Activated CD4-positive, alpha-beta T cell treated with anti-CD3 and anti-CD28 coated beads for 48 hours (primary cell): ENCODE results near the gene SGMS1.

Experiments used
- DNase-seq: peaks from one replicate; pipeline ENCODE4 v3.0.0-alpha.2; 2020

Gene SGMS1

DNA sequence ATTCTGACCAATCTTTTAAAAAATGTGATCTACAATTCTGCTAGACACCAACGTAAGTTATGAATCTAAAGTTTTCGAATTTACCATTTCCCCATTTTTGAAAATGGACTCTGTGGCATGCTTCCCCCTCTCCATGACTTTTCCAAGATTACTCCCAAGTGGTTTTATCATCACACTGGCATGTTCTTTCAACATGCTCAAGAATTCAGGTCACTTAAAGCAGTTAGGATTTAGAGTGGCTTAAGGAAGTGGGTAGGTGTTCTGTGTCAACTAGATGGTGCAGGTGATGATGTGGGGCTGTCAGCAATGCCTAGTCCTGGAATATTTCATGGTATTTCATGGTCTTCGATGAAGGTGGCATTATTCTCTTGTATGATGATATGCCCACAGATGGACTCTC, 208.5 kb downstream of the SGMS1 start:
- no peak for DNase-seq

DNA sequence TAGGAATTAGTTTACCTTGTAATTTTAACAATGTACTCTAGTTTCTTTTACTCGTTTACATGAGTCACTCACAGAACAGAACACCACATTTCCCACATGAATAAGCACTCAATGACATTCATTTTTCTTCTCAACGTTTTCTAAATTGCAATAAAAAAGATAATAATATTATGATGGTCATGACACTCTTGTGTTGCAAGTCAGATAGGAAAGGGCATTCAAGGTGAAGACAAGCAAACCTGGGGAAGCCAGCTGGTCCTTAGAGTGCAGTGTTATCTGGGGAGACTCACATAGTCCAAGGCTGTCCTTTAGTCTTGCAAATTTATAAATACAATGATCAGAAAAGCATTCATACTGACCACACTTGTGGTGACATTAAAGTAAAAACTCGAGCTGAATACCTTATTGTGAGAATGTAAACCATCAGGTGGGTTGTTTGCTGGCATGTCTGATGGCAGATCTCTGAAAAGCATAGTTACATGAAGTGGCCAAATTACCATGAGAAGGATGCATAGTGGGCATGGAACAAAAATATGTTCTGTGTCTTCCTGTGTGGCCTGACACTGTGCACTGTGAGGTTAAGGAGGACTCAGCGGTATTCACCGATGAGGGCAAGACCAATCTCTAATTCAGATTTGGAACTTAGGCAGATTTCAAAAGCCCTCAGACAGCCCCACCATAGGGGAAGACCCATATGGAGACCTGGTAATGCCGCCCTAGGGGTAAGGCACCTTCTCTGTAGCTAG, 213.5 kb downstream of the SGMS1 start:
- no peak for DNase-seq

DNA sequence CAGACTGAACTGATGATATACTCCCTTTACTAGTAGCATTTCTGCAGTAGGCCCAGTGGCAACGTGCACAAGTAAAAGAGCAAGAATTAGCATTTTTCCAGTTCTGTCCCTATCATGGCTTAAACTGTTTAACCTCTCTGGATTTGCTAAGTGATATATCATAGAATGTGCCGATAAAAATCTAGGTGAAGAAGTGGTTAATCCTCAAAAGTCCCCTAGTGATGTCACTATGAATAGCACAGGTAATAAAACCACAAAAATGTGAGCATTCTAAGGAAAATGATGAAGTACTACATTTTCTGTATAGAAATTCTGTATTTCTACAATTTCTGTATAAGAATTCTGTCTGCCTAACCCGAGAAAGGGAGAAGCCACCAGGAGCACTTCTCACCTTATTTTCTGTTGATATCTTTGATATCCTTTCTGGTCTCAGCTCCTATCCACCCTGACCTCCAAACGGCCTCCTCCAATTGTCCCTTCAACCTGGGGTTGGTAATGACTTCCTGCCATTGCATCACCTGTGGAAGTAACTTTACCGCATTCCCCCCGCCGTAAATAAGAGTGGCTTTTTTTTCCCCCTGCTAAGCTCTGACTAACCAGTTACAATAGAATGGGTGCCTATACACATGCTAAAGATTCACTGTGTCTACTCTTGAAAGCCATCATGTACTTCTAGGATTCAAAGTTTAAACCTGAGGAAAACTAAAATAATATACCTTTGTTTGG, 216.5 kb downstream of the SGMS1 start:
- no peak for DNase-seq

DNA sequence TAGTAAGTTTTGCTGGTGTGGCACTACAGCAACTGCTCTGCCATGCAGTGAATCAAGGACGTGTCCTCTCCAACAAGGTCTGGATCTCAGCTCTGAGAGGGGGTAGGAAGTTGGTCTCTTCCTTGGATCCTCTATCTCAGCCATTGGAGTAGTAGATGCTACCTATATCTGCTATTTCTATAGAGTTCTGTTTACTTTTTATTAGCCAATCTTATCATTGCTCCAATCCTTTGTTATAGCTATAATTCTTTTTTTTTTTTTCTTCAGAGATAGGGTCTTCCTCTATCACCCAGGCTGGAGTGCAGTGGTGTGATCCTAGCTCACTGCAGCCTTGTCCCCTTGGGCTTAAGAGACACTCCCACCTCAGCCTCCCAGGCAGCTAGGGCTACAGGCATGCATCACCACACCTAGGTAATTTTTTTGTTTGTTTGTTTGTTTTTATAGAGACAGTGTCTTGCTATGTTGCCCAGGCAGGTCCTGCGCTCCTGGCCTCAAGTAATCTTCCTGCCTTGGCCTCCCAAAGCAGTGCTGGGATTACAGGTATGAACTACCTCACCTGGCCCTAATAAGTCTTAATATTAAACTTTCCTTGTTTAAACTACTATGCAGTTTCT, 217.2 kb downstream of the SGMS1 start:
- DNase-seq = no peak

DNA sequence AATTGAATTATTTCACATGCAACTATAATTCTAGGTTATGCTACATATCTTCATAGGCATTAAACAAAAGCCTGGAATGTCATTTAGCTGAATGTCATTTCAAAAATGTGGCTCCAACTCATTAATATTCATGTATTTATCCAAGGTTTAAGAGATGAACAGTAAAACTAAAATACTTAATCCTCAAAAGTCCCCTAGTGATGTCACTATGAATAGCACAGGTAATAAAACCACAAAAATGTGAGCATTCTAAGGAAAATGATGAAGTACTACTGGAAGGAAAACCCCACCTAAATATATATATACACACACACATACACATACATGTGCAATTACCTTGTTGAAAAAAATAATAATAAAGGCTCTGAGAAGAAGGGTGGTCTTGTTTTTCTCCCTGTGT, 218.0 kb downstream of the SGMS1 start:
- DNase-seq = no peak

DNA sequence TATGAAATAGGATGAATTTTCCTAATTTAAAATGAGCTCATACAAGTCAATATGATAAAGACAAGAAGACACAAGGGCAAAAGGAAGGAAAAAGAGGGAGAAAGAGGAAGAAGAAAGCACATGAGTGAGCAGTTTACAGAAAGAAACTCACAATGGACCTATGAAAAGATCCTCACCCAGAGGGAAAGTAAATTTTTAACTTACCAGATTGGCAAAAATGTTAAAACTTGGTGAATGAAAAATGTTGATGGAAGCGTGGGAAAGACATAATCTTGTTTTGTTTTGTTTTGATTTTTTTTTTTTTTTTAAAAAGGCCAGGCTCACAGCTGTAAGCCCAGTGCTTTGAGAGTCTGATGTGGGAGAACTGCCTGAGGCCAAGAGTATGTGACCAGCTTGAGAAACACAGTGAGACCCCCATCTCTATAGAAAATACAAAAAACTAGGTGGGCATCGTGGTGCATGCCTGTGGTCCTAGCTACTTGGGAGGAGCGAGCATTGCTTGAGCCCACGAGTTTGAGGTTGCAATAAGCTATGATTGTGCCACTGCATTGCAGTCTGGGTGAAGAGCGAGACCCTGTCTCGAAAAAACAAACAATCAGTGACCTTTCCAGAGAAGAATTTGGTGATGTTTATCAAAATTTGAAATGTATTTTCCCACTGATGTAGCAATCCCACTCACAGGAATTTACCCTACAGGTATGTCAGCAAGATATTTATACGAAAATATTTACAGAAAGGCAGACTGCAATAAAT, 219.6 kb downstream of the SGMS1 start:
- DNase-seq = no peak

DNA sequence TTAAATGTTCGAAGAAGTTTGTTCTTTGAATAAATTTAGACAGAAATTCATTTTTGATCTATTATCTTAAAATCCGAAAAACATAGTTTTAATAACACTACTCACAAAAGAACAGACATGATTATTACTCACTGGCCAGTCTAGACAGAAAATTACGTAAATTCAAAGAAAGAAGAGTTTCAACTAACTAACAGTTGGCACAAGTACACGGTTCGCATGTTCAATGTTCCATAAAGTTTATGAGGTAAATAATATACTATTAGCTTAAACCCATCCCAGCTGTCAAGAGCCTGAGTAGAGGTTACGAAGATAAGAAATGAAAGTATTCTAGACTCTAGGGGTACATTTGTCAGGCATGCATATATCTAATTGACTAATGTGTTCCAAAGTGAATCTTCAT, 220.7 kb downstream of the SGMS1 start:
- DNase-seq = no peak

DNA sequence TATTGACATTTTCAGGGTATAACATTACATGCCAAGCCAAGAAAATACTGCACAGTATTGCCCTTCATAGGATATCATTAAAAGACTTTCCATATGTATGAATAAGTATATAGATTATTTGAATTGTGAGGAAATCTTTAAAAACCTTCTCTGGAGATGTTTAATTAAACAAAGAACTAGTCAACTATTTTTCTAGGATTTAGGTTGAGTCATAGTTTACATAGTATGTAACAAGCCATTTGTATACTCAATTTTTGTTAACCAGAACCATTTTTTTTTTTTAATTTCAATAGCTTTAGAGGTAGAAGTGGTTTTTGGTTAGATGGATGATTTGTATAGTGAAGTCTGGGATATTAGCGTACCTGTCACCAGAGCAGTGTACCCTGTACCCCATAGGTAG, 221.3 kb downstream of the SGMS1 start:
- DNase-seq = no peak

DNA sequence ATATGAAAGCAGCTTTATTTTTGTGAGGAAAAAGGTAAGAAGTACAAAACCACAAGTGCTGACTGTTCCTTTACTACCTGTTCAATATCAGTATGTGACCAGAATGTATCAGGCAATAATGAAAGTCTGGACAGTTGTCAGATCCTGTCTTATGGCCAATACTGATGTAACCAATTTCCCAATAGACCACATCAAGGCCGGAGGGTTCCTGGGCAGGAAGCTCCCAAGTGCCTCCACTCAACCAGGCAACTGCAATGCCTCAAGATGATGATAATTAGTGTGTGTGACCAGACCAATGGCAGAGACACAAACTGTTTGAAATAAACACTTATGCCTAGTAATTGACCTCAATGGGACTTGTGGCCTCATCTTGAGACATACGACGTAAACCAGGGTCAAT, 223.1 kb downstream of the SGMS1 start:
- DNase-seq = no peak

DNA sequence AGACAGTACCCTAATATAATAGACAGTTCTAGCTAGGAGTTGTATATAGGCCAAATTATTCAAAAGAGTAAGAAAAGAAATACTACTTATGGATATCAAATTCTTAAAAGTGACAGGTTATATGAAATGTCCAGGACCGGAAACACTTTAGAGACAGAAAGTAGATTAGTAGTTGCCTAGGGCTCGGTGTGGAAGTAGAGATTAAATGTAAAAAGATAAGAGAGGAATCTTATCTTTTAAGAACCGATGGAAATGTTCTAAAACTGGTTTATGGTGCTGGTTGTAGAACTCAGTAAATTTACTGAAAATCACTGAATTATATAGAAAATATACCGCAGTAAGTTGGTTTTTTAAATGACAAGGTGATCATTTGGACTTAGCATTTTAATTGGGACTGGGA, 224.9 kb downstream of the SGMS1 start:
- no peak for DNase-seq

DNA sequence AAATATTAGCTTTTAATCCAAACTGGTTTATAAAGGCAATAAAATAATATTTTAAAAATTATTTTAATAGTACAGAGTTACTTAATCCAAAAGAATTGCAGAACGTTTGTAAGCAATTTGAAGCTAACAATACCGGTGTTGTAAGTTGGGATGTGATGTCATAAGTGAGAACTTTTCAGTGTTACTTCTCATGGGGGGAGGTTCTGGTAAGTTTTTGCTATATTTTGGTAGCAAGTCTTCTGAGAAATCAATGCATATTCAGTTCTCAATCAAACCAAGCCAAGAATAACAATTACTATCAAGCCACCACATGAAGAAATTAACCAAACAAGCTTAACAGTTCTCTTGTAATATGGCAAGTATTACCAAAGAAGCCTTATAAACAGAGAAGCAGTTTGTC, 225.4 kb downstream of the SGMS1 start:
- DNase-seq = no peak

DNA sequence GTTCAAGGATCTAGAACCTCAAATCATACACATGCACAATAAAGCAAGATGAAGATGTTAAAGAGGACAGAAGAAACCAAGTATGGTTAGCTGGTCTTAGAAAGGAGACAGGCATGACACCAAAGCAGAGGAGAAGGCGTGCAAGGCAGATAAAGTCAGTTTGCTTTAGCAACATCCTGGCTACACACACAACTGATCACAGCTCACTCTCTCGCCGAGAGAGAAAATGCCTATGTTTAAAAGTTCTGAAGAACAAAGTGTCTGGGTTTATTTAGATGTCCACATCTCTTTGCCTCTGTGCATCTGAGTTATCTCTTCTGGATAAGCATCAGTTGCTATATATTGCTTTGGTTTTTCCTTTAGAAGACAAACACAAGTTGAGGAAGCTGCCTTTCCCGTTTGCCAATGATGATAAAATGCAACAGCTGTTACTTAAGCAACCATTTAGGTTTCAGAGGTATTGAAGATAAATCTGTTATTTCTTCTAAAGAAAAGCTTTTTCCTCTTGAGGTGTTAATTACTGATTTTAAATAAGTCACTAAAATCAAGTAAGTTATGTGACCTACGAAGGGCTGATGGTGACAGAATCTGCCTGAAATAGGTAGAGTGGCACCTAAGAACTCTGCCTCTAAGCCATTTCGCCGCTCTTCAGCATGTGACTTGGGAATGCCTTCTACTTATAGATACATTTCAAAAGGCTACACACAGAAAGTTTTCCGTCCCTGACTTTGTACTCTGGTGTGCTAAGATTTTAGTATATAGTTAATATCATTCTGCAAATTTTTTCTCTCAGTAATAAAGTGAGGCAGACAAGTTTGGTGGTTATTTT, 226.2 kb downstream of the SGMS1 start:
- no peak for DNase-seq

DNA sequence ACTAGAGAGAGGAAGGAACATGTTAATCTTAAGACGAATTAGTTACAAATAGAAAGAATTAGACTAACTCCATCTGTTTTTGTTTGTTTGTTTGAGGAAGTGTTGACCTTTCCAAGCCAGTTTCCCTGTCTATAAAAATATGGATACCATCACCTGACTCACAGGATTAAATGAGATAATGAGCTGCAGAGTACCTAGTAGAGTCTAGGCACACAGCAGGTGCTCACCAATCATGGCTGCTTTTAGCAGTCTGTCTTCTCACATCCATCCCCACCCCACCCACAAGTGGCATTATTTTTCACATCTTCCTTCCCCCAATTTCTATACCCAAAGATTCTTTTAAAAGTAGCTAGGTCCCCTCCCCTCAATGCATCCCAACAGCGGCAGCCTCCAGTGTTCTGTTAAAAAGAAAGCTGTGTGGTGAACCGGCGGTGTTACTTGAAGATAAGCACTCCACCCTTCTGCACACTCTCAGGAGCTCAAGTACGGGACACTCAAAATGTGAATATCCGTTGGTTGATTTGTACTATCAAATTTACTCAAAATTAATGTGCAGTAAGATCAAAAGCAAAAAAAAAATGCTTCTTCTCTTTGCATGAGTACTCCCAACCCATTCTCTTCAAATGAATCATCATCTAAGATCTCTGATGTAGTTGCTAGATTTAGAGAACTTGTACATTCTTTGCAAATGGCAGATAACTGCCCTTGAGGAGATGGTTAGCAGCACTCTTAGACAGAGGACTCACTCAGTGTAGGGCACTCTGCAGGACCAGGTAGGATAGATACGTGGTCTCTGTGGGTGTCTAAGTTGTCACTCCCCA, 227.1 kb downstream of the SGMS1 start:
- peak; percentile 42 for DNase-seq

DNA sequence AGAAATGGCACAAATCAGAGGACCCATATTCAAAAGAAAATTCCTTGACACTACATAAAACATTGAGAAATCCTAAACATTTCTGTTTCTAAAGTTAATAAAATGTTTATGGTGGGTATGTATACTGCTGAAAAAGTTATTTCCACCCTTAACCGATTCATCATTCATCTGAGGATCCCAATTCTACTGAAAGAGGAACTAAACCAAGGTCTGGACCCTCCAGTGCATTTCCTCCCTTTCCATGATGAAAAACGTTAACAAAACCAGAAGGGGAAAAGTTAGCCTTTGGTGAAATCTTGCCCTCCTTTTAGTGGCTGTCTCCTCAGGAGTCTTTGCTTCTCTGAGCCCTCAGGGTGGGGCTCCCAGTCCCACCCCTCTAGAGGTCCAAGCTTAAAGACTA, 227.9 kb downstream of the SGMS1 start:
- no peak for DNase-seq

DNA sequence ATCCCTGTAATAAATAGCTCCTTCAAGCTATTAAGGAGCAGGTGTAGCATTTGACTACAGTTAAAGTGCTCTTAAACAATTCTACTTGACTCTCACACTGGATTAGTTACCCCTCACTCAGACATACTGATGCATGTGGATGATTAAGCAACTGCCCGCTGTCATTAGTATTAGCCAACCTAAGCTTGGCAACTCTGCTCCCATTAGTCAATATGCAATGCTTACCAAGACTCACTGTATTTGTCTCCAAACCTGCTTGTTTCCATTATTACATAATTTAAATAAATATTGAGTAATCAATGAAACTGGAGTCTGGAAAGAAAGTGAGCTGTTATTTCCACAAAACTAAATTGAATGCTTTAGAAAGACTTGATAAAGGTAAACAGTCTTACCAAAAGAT, 228.5 kb downstream of the SGMS1 start:
- no peak for DNase-seq

DNA sequence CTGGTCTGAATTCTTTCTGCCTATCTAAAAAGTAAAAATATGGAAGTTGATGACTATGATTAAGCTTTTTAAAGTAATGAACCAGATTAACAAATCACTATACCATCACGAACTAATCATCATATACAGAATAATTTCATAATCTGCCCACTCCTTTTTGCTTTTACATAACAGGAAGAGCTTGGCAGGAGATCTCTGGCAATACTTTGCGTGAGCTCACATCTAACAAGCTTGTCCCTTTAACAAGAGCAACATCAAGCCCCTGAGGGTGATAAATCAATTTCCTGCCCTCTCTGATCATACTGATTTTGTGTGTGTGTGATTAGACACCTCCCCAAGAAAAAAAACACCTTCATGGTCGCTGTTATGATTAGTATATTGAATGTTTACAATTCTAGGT, 228.9 kb downstream of the SGMS1 start:
- DNase-seq = no peak

DNA sequence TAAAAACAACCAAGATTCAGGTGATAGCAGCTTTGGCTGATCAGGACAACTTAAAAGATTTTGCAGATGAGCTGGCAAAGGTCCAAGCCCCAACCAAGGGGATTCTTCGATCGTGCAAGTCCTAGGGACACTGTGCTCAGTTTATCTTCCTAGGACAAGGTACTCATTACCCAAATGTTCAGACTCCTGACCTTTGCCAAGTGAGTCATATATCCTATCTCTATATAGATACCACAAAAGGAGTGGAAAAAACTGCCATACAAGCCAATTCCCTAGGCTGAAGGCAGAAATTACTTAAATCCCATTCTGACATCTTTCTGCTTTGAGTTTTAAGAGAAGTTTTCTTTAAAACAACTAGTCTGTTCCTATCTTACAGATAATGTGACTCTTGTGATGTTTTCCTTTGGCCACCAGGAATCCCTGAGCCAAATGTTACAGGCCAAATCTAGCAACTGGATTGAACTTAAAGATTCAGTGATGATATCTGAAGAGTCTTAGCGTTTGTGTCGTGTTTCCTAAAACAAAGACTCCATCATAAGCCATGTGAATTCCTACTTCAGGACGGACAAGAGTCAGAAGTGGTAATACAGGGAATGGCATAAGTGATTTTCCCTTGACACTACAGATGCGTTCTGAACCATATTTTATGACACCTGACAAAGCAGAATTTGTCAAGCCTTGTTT, 229.8 kb downstream of the SGMS1 start:
- DNase-seq = no peak

DNA sequence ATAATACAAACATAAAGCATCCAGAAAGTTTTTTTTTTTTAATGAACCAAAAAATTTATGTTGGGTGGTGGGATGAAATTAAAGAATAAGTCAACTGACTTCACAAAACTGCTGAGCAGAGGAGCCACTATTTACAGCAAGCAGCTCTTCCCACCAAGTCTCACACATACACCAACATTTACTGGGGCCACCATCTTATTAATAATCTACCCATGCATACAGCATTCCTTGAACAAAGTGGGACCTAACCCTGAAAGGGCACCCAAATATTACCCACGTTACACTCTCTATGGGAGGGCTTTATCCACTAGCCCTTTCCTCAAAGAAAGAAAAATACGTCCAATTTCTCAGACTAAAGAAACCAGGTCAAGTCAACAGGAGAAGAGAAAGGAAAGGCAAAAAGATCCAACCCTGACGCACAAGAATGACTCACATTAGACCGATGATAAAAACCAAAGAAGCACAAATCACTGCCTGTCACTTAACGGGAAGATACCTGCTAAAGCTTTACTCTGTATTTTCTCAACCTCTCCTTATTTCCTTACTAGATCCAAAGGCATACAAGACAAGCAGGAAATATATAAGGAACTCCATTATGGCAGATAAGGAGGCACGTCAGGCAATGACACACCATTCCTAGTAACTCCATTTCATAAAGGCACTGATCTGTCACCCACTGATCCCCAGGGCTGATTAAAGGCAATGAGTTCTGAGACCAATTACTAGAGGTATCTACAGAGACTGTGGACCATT, 230.6 kb downstream of the SGMS1 start:
- no peak for DNase-seq

DNA sequence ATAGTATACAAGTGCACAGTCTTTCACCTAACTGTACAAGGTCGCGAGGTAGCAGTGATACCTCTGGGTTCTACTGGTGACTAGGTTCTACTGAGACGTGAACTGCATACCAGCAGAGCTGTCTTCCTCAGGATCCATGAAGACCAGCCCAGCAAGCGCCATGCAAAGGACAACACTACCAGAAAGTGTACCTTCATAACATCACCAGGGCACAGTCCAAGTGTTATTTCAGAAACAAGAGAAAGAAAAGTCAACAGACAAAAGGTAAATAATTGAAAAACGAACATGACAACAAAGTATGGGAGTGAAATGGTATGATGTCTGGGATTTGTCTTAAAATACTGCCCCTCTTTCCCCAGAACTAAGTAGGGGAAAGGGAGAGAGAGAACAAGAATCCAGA, 231.3 kb downstream of the SGMS1 start:
- DNase-seq = no peak

DNA sequence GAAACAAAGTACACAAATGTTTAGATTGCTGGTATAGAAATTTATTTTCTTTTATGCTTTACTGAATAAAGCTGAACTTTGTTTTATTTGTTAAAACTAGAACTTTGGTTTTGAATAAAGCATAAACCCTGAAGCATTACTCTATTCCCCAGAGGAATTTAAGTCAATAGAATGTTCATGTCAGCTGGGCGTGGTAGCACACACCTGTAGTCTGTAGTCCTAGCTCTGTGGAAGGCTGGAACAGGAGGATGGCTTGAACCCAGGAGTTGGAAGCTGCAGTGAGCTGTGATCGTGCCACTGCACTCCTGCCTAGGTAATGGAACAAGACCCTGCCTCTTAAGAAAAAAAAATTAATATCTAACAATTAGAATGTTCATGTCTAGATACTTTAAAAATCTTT, 233.5 kb downstream of the SGMS1 start:
- no peak for DNase-seq
